Spleen (tissue), 3 donors: ENCODE data around the gene LASP1.

Experiments
- POLR2A ChIP-seq, 3 donors: fragments of 450-650 bp; IDR thresholded peaks; one replicate each; pipeline ENCODE4 v1.5.1; 2017; ENCODE audit warnings: antibody characterized with exemption in 3 of 3, mild to moderate bottlenecking in 1 of 3
- POLR2AphosphoS5 ChIP-seq, 3 donors: sonication (generic); formaldehyde crosslinking; IDR thresholded peaks; one replicate each; pipeline ENCODE4 v1.5.1; 2017; ENCODE audit warnings: antibody characterized with exemption in 3 of 3

DNA sequence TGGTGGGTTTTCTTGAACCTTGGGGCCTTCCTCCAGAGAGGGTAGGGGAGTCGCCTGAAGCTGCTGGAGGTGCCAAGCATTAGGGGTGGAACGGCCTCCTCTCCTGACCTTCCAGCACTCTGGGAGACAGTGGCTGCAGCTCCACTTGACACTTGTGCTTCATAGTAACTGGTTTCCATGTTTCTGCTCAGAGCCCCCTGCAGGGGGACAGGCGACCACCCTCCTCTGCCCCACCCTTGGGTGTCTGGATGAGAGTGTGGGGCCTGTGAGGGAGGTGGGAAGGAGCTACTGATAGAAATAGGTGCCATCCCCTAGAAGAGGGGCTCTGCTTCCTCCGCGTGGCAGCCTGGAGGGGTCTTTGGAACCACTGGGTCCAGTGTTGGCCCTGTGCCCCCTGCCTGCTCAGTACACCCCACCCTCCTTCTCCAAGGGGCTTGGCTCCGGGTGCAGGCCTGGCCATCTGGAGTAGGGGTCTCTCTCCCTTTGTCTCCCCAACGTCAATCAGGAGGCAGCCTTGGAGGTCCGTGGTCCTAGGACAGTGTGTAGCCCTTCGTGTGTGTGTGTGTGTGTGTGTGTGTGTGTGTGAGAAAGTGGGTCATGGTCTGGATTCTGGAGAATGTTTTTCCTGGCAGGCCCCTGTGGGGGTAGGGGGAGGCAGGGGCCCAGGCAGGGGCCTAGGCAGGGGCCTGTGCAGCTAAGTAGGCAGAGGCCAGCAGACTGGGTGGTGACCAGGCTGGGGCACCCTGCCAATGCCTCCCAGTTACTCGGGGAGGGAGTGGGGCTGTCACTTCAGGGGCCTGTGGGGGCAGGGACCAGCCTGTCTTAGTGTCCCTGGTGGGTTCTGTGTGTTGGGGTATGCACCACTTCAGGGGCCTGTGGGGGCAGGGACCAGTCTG lies 4.9 kb downstream of the LASP1 start:
- TF ChIP-seq POLR2AphosphoS5 (IDR thresholded peaks at IDR 0.05) (no peak), POLR2A (IDR thresholded peaks at IDR 0.05) (no peak)
